ENCODE results near the gene GPLD1.

Gene GPLD1

GRCh38 chr6:24480705-24481104 lies 8.7 kb downstream of the GPLD1 start:
- TF ChIP-seq CTCF (IDR thresholded peaks at IDR 0.05; ENCODE audit: borderline replicate concordance, control extremely low read depth, extremely low read depth, insufficient read depth, missing control alignments): no peak
- no peak for DNase-seq (ENCODE audit: low spot score)
- in situ Hi-C loops (cut with MboI; ENCODE audit: low sequenced_read_pairs, unreplicated experiment): no loop called here

- in situ Hi-C loops (cut with MboI; ENCODE audit: low sequenced_read_pairs, unreplicated experiment): no loop called here
- no peak for TF ChIP-seq CTCF (IDR thresholded peaks at IDR 0.05; ENCODE audit: borderline replicate concordance, control extremely low read depth, extremely low read depth, insufficient read depth, missing control alignments)
- DNase-seq (ENCODE audit: low spot score): no peak
Measured at GRCh38 chr6:24478903-24479302, 10.5 kb downstream of the GPLD1 start.

- in situ Hi-C loops (cut with MboI; ENCODE audit: low sequenced_read_pairs, unreplicated experiment): no loop called here
Measured at GRCh38 chr6:24477070-24477469, 12.3 kb downstream of the GPLD1 start.

GRCh38 chr6:24476631-24477030 lies 12.7 kb downstream of the GPLD1 start:
- in situ Hi-C loops (cut with MboI; ENCODE audit: low sequenced_read_pairs, unreplicated experiment): no loop called here
- no peak for DNase-seq (ENCODE audit: low spot score)
- TF ChIP-seq CTCF (IDR thresholded peaks at IDR 0.05; ENCODE audit: borderline replicate concordance, control extremely low read depth, extremely low read depth, insufficient read depth, missing control alignments): no peak

More at GRCh38 chr6:24477070-24477469, 12.3 kb downstream of the GPLD1 start:
- no peak for DNase-seq (ENCODE audit: low spot score)
- TF ChIP-seq CTCF (IDR thresholded peaks at IDR 0.05; ENCODE audit: borderline replicate concordance, control extremely low read depth, extremely low read depth, insufficient read depth, missing control alignments): no peak

GRCh38 chr6:24472181-24472580 lies 17.2 kb downstream of the GPLD1 start:
- TF ChIP-seq CTCF (IDR thresholded peaks at IDR 0.05; ENCODE audit: borderline replicate concordance, control extremely low read depth, extremely low read depth, insufficient read depth, missing control alignments): no peak

GRCh38 chr6:24469811-24470210 lies 19.6 kb downstream of the GPLD1 start:
- TF ChIP-seq CTCF (IDR thresholded peaks at IDR 0.05; ENCODE audit: borderline replicate concordance, control extremely low read depth, extremely low read depth, insufficient read depth, missing control alignments): no peak
- in situ Hi-C loops (cut with MboI; ENCODE audit: low sequenced_read_pairs, unreplicated experiment): no loop called here
- no peak for DNase-seq (ENCODE audit: low spot score)

More at GRCh38 chr6:24472181-24472580, 17.2 kb downstream of the GPLD1 start:
- no peak for DNase-seq (ENCODE audit: low spot score)
- in situ Hi-C loops (cut with MboI; ENCODE audit: low sequenced_read_pairs, unreplicated experiment): no loop called here

Measured in GM13976 (cell line).